OCI-LY7 (cell line): Measurements from ENCODE around the gene ARPC1B. TPM values are rescaled to one million over a fixed set of nuclear protein-coding genes. Genes with fewer than 3 reads are reported as not detected.
A peak's percentile ranks its signal among the peaks of the same experiment; 100 is the strongest.
"Not testable (repeated sequence)": the region's sequence is repeated elsewhere in the genome, so short reads cannot be mapped to it uniquely, and the experiment has no call there.

Source experiments
- BruUV-seq: library from RNA; stranded (reverse); fragments of 400-500 nt; replicated peaks from 2 replicates; lab custom pipeline; 2021; lab: Mats Ljungman, UMichigan
- CTCF ChIA-PET: fragments of 300-600 bp; sonication (Branson Sonifier 250); formaldehyde crosslinking; loops from one replicate; lab custom pipeline; 2022; ENCODE audit warnings: antibody characterized with exemption; ENCODE audit not compliant: unreplicated experiment; lab: Charles Lee
- POLR2A ChIA-PET: fragments of 300-600 bp; sonication (Branson Sonifier 250); formaldehyde crosslinking; loops from one replicate; lab custom pipeline; 2022; ENCODE audit warnings: antibody characterized with exemption; lab: Charles Lee
- DNase-seq: peaks from one replicate; pipeline ENCODE4 v3.0.0-alpha.2; 2015; ENCODE audit warnings: low spot score
- H2AFZ ChIP-seq: fragments of 200-600 bp; sonication (generic), shearing (Covaris generic); 2 replicates; pipeline ENCODE4 v1.6.1; 2014; ENCODE audit warnings: mild to moderate bottlenecking, antibody characterized with exemption, low read length, moderate library complexity
- H3K27ac ChIP-seq: fragments of 200-600 bp; sonication (generic); 2 replicates; pipeline ENCODE4 v1.5.1; 2014; ENCODE audit warnings: mixed run types, low read depth, mild to moderate bottlenecking, moderate library complexity, low read length, inconsistent platforms; ENCODE audit not compliant: poor library complexity, severe bottlenecking
- H3K36me3 ChIP-seq: fragments of 200-600 bp; sonication (generic); 2 replicates; pipeline ENCODE4 v1.6.1; 2014; ENCODE audit warnings: mild to moderate bottlenecking, antibody characterized with exemption, low read length, moderate library complexity, mixed read lengths; ENCODE audit not compliant: insufficient read depth
- H3K4me1 ChIP-seq: fragments of 200-600 bp; sonication (generic); 2 replicates; pipeline ENCODE4 v1.5.1; 2014; ENCODE audit warnings: mild to moderate bottlenecking, low read length; ENCODE audit not compliant: insufficient read depth, poor library complexity, severe bottlenecking
- H3K4me2 ChIP-seq: fragments of 200-600 bp; sonication (generic); 2 replicates; pipeline ENCODE4 v1.6.1; 2014; ENCODE audit warnings: mild to moderate bottlenecking, low read length
- H3K4me3 ChIP-seq: fragments of 200-600 bp; sonication (generic); 2 replicates; pipeline ENCODE4 v1.5.1; 2014; ENCODE audit warnings: mild to moderate bottlenecking, low read depth, low read length; ENCODE audit not compliant: poor library complexity, severe bottlenecking
- H3K79me2 ChIP-seq: fragments of 200-600 bp; sonication (generic); 2 replicates; pipeline ENCODE4 v1.6.1; 2016; ENCODE audit warnings: low read depth, mild to moderate bottlenecking, low read length, moderate library complexity, mixed read lengths; ENCODE audit not compliant: insufficient read depth
- H3K9me2 ChIP-seq: fragments of 200-600 bp; sonication (generic); 2 replicates; pipeline ENCODE4 v1.6.1; 2016; ENCODE audit warnings: mild to moderate bottlenecking, low read length, mixed read lengths; ENCODE audit not compliant: insufficient read depth
- H3K9me3 ChIP-seq: fragments of 200-600 bp; sonication (generic); 2 replicates; pipeline ENCODE4 v1.6.1; 2014; ENCODE audit warnings: mild to moderate bottlenecking, mixed run types, low read length, mixed read lengths
- H4K20me1 ChIP-seq: fragments of 200-600 bp; sonication (generic); 2 replicates; pipeline ENCODE4 v1.6.1; 2014; ENCODE audit warnings: mild to moderate bottlenecking, antibody characterized with exemption, low read length, moderate library complexity, mixed read lengths; ENCODE audit not compliant: insufficient read depth
- CTCF ChIP-seq: fragments of 200-600 bp; sonication (generic); conservative IDR thresholded peaks from 2 replicates; pipeline ENCODE4 v1.5.1; 2014; ENCODE audit warnings: mild to moderate bottlenecking, antibody characterized with exemption, low read length, moderate library complexity, mixed read lengths
- EZH2phosphoT487 ChIP-seq: fragments of 200-600 bp; sonication (generic); IDR thresholded peaks from 2 replicates; pipeline ENCODE4 v1.6.1; 2018; ENCODE audit warnings: low read depth, borderline replicate concordance, mild to moderate bottlenecking, mixed run types, antibody characterized with exemption, low read length, moderate library complexity, mixed read lengths
- intact Hi-C: fragments of 100-400 bp; cut with micrococcal nuclease; formaldehyde crosslinking; loops from one replicate; pipeline ENCODE4 v1.10.0; 2022; ENCODE audit not compliant: unreplicated experiment
- total RNA-seq, 2 experiments: library from RNA; depleted of rRNA in 1 of 2; stranded (reverse); fragments of >200 nt in 1 of 2; shearing (Covaris generic) in 1 of 2; gene quantifications; 2 replicates each; pipeline ENCODE4 v1.2.3, GENCODE V29; 2014 to 2022

The ARPC1B gene
- total RNA-seq, 2 experiments from 2014 or later: 169 to 191 TPM

DNA sequence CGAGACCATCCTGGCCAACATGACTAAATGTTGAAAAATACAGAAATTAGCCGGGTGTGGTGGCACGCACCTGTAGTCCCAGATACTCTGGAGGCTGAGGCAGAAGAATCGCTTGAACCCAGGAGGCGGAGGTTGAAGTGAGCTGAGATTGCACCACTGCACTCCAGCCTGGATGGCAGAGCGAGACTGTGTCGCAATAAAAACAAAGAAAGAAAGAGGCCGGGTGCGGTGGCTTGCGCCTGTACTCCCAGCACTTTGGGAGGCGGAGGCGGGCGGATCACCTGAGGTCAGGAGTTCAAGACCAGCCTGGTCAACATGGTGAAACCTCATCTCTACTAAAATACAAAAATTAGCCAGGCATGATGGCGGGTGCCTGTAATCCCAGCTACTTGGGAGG lies 12.7 kb downstream of the ARPC1B start:
- intact Hi-C loops: loop anchor here (1.0 kb wide), 1 partner anchor 22 kb away; no protein-coding TSS in a partner anchor
- POLR2A ChIA-PET: interaction anchor here (1.7 kb wide), 1 partner anchor 22 kb away, joined by 4 read pairs; the partner anchor contains the start of genes BUD31 and PDAP1
- CTCF ChIA-PET: interaction anchor here (0.6 kb wide), 1 partner anchor 21 kb away, joined by 3 read pairs; the partner anchor contains the start of gene PDAP1
- Histone ChIP-seq H3K79me2 (peaks cover 24% of the 10 kb centered on the region), H3K36me3 (peaks cover 74% of the 10 kb centered on the region)
- not testable (repeated sequence) for H3K4me1 ChIP-seq, BruUV-seq, H3K4me3 ChIP-seq, H4K20me1 ChIP-seq, H3K9me3 ChIP-seq, H3K4me2 ChIP-seq, H3K9me2 ChIP-seq, H2AFZ ChIP-seq, H3K27ac ChIP-seq, DNase-seq
- peak; percentile 19; the same call in 1 of the 2 replicates for TF ChIP-seq CTCF

DNA sequence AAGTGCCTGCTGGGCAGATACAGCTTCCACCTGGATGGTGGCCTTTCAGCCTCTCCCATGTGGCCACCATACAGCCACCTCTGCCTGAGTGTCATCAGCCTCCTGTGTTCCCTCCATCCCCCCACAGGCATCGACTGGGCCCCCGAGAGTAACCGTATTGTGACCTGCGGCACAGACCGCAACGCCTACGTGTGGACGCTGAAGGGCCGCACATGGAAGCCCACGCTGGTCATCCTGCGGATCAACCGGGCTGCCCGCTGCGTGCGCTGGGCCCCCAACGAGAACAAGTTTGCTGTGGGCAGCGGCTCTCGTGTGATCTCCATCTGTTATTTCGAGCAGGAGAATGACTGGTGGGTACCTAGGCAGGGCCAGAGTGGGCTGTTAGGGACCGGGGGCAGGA lies 13.4 kb downstream of the ARPC1B start:
- CTCF ChIA-PET: no interaction called here
- peaks cover 9% of the 10 kb centered on the region for H3K4me1 ChIP-seq
- no peaks in the 10 kb centered on the region for H3K9me2 ChIP-seq
- intact Hi-C loops: loop anchor here (1.0 kb wide), 1 partner anchor 23 kb away; no protein-coding TSS in a partner anchor
- H4K20me1 ChIP-seq: no peaks in the 10 kb centered on the region
- H3K9me3 ChIP-seq: no peaks in the 10 kb centered on the region
- TF ChIP-seq EZH2phosphoT487 (no peak), CTCF (no peak)
- H3K4me2 ChIP-seq: no peak overlapping the region
- H3K27ac ChIP-seq: no peak overlapping the region
- peaks cover 17% of the 10 kb centered on the region; the same call in 1 of the 2 replicates for H3K79me2 ChIP-seq
- H2AFZ ChIP-seq: no peak overlapping the region
- no peak for DNase-seq
- peaks cover 80% of the 10 kb centered on the region for H3K36me3 ChIP-seq
- no TSS peak for BruUV-seq
- H3K4me3 ChIP-seq: no peak overlapping the region
- POLR2A ChIA-PET: interaction anchor here (1.7 kb wide), 1 partner anchor 21 kb away, joined by 4 read pairs; the partner anchor contains the start of genes BUD31 and PDAP1

DNA sequence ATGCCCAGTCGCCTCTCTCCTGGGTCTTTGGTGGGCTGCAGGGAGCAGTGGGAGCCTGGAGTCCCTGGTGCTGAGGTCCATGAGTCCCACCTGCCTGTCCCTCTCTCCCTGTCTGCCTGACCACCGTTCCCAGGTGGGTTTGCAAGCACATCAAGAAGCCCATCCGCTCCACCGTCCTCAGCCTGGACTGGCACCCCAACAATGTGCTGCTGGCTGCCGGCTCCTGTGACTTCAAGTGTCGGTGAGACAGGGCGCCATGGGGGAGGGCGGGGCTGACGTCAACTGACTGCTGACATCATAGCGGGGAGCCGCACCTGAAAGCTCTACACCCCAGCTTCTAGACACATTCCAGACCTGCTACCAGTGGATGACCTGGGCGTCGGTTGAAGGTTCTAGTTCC lies 15.2 kb downstream of the ARPC1B start:
- CTCF ChIA-PET: interaction anchor here (0.7 kb wide), 1 partner anchor 181 kb away, joined by 3 read pairs; no protein-coding TSS in a partner anchor
- H3K36me3 ChIP-seq: peaks cover 88% of the 10 kb centered on the region
- no peaks in the 10 kb centered on the region for H3K79me2 ChIP-seq
- no peak overlapping the region for H2AFZ ChIP-seq
- H3K27ac ChIP-seq: no peak overlapping the region
- H3K4me2 ChIP-seq: no peak overlapping the region
- no peaks in the 10 kb centered on the region for H3K9me2 ChIP-seq
- TF ChIP-seq EZH2phosphoT487 (no peak), CTCF (no peak)
- BruUV-seq: no TSS peak
- H3K9me3 ChIP-seq: no peaks in the 10 kb centered on the region
- POLR2A ChIA-PET: no interaction called here
- intact Hi-C loops: no loop called here
- H3K4me1 ChIP-seq: peaks cover 15% of the 10 kb centered on the region
- no peak overlapping the region for H3K4me3 ChIP-seq
- peaks cover 3% of the 10 kb centered on the region; the same call in 1 of the 2 replicates for H4K20me1 ChIP-seq
- DNase-seq: no peak
